H1 (cell line): ENCODE data around the gene CASR. TPM values are rescaled to one million over a fixed set of nuclear protein-coding genes. Genes with fewer than 3 reads are reported as not detected.

ENCODE experiments used
- CTCF ChIA-PET: fragments of 300-600 bp; sonication (Branson Sonifier 250); formaldehyde crosslinking; loops from one replicate; lab custom pipeline; 2021; ENCODE audit not compliant: partially characterized antibody; lab: Charles Lee
- POLR2A ChIA-PET: fragments of 300-600 bp; sonication (Branson Sonifier 250); formaldehyde crosslinking; loops from one replicate; lab custom pipeline; 2021; ENCODE audit warnings: inconsistent platforms; ENCODE audit not compliant: partially characterized antibody; lab: Charles Lee
- DNase-seq, 2 experiments: peaks; one replicate each; pipeline versions ENCODE4 v3.0.0 to v3.0.0-alpha.2; 2010 to 2022; ENCODE audit warnings: low spot score in 2 of 2, low read depth in 1 of 2, mixed read lengths in 1 of 2
- FAIRE-seq: peaks from 2 replicates; lab custom pipeline; 2011; peaks lifted over from hg19 to GRCh38; lab: Jason Lieb, UNC
- H2AFZ ChIP-seq: 2 replicates; pipeline ENCODE4 v1.8.1; 2012; ENCODE audit warnings: low read length, inconsistent platforms
- H2AK5ac ChIP-seq: 2 replicates; pipeline ENCODE4 v1.6.1; 2013; ENCODE audit warnings: low read depth, low read length
- H2BK120ac ChIP-seq: replicated peaks from 2 replicates; pipeline ENCODE3; 2013; ENCODE audit warnings: low read depth, low read length, inconsistent platforms
- H2BK12ac ChIP-seq: 2 replicates; pipeline ENCODE4 v1.6.1; 2013; ENCODE audit warnings: low read depth, low read length
- H2BK15ac ChIP-seq: 2 replicates; pipeline ENCODE4 v1.6.1; 2013; ENCODE audit warnings: low read length
- H2BK20ac ChIP-seq: 2 replicates; pipeline ENCODE4 v1.6.1; 2013; ENCODE audit warnings: low read length
- H2BK5ac ChIP-seq: 2 replicates; pipeline ENCODE4 v1.6.1; 2013; ENCODE audit warnings: low read depth, low read length
- H3K14ac ChIP-seq: 2 replicates; pipeline ENCODE4 v1.6.1; 2013; ENCODE audit warnings: inconsistent platforms; ENCODE audit not compliant: insufficient read length
- H3K18ac ChIP-seq: 2 replicates; pipeline ENCODE4 v1.6.1; 2013; ENCODE audit warnings: low read length; ENCODE audit errors: extremely low read depth
- H3K23ac ChIP-seq: 2 replicates; pipeline ENCODE4 v1.6.1; 2013; ENCODE audit warnings: inconsistent platforms; ENCODE audit not compliant: insufficient read length
- H3K23me2 ChIP-seq: 2 replicates; pipeline ENCODE4 v1.6.1; 2013; ENCODE audit warnings: low read depth, low read length
- H3K27ac ChIP-seq: 2 replicates; pipeline ENCODE4 v1.6.1; 2011; ENCODE audit warnings: low read depth, low read length, inconsistent platforms
- H3K27me3 ChIP-seq, 4 experiments: replicated peaks in 1 of 4; 1 replicate in 1 of 4; 2 replicates in 3 of 4; pipeline versions ENCODE4 v1.6.1 to v1.8.1; 2011 to 2013; ENCODE audit warnings: low read length in 3 of 4, mild to moderate bottlenecking in 3 of 4, inconsistent platforms in 2 of 4, mixed read lengths in 2 of 4, moderate library complexity in 1 of 4; ENCODE audit not compliant: control insufficient read depth in 3 of 4, insufficient read depth in 3 of 4; ENCODE audit errors: extremely low read depth in 1 of 4
- H3K36me3 ChIP-seq, 4 experiments: 2 replicates each; pipeline versions ENCODE4 v1.6.1 to v1.8.1; 2011 to 2013; ENCODE audit warnings: mild to moderate bottlenecking in 4 of 4, low read length in 3 of 4, moderate library complexity in 2 of 4, control low read depth in 1 of 4, inconsistent platforms in 1 of 4; ENCODE audit not compliant: insufficient read depth in 4 of 4, control insufficient read depth in 2 of 4
- H3K4ac ChIP-seq: replicated peaks from 2 replicates; pipeline ENCODE3; 2013; ENCODE audit warnings: low read length, low read depth, mixed read lengths, inconsistent platforms; ENCODE audit not compliant: insufficient read length
- H3K4me1 ChIP-seq, 4 experiments: replicated peaks in 1 of 4; 1 replicate in 1 of 4; 2 replicates in 3 of 4; pipeline versions ENCODE4 v1.6.1 to v1.8.1; 2011 to 2013; ENCODE audit warnings: low read length in 3 of 4, inconsistent platforms in 2 of 4, mixed read lengths in 1 of 4; ENCODE audit not compliant: insufficient read depth in 4 of 4, control insufficient read depth in 3 of 4
- H3K4me2 ChIP-seq, 2 experiments: 2 replicates each; pipeline versions ENCODE4 v1.6.1 to v1.8.1; 2011 to 2013; ENCODE audit warnings: low read depth in 2 of 2, low read length in 2 of 2, control low read depth in 1 of 2, inconsistent platforms in 1 of 2, mild to moderate bottlenecking in 1 of 2; ENCODE audit not compliant: insufficient read depth in 1 of 2
- H3K4me3 ChIP-seq, 4 experiments: fragments of 200-600, 300-600 bp in 1 of 4; sonication (generic), shearing (Covaris generic), sonication (Bioruptor Twin) in 1 of 4; 2 replicates each; pipeline versions ENCODE4 v1.5.1 to v1.8.1; 2011 to 2016; ENCODE audit warnings: low read length in 4 of 4, low read depth in 3 of 4, control low read depth in 2 of 4, inconsistent platforms in 2 of 4, mild to moderate bottlenecking in 2 of 4, mixed read lengths in 1 of 4, moderate library complexity in 1 of 4; ENCODE audit not compliant: insufficient read depth in 2 of 4; ENCODE audit errors: extremely low read depth in 1 of 4
- H3K56ac ChIP-seq: replicated peaks from 2 replicates; pipeline ENCODE3; 2013; ENCODE audit warnings: low read depth, mild to moderate bottlenecking, mixed read lengths, low read length, inconsistent platforms; ENCODE audit not compliant: insufficient read length
- H3K79me1 ChIP-seq: 2 replicates; pipeline ENCODE4 v1.6.1; 2013; ENCODE audit warnings: low read depth, low read length, control low read depth
- H3K79me2 ChIP-seq, 2 experiments: 2 replicates each; pipeline versions ENCODE4 v1.6.1 to v1.8.1; 2012 to 2013; ENCODE audit warnings: low read length in 2 of 2, mild to moderate bottlenecking in 2 of 2, inconsistent platforms in 1 of 2; ENCODE audit not compliant: insufficient read depth in 2 of 2, control insufficient read depth in 1 of 2
- H3K9ac ChIP-seq, 4 experiments: replicated peaks in 1 of 4; 1 replicate in 1 of 4; 2 replicates in 3 of 4; pipeline versions ENCODE4 v1.6.1 to v1.8.1; 2011 to 2013; ENCODE audit warnings: low read depth in 3 of 4, low read length in 3 of 4, control low read depth in 2 of 4, mild to moderate bottlenecking in 2 of 4, moderate library complexity in 2 of 4, inconsistent platforms in 1 of 4; ENCODE audit errors: extremely low read depth in 1 of 4
- H3K9me3 ChIP-seq, 2 experiments: 2 replicates each; pipeline versions ENCODE4 v1.6.1 to v1.8.1; 2012 to 2013; ENCODE audit warnings: mild to moderate bottlenecking in 2 of 2, moderate library complexity in 2 of 2, control low read depth in 1 of 2, inconsistent platforms in 1 of 2, low read depth in 1 of 2, low read length in 1 of 2, mixed read lengths in 1 of 2; ENCODE audit not compliant: insufficient read depth in 2 of 2
- H4K20me1 ChIP-seq, 2 experiments: replicated peaks in 1 of 2; 2 replicates each; pipeline versions ENCODE3 to v1.8.1; 2011 to 2013; ENCODE audit warnings: inconsistent platforms in 2 of 2, low read length in 2 of 2, mild to moderate bottlenecking in 1 of 2; ENCODE audit not compliant: insufficient read depth in 2 of 2, control insufficient read depth in 1 of 2
- H4K5ac ChIP-seq: 2 replicates; pipeline ENCODE4 v1.6.1; 2013; ENCODE audit warnings: low read length, low read depth, mixed read lengths, inconsistent platforms; ENCODE audit not compliant: insufficient read length
- H4K8ac ChIP-seq: 2 replicates; pipeline ENCODE4 v1.8.0; 2013; ENCODE audit warnings: mild to moderate bottlenecking, moderate library complexity, low read length, inconsistent platforms; ENCODE audit not compliant: insufficient read depth; ENCODE audit errors: extremely low read depth
- H4K91ac ChIP-seq: replicated peaks from 2 replicates; pipeline ENCODE3; 2013; ENCODE audit warnings: low read length, mixed read lengths, inconsistent platforms; ENCODE audit not compliant: insufficient read length
- ATF3 ChIP-seq: IDR thresholded peaks from 2 replicates; pipeline ENCODE4 v1.6.1; 2011; ENCODE audit warnings: low read depth, mild to moderate bottlenecking, low read length; ENCODE audit not compliant: insufficient read depth
- CBX8 ChIP-seq: fragments of 300-800, 300-1000 bp; sonication (generic); IDR thresholded peaks from 2 replicates; pipeline ENCODE4 v1.7.1; 2016; ENCODE audit warnings: low read depth, low read length, borderline replicate concordance
- CREB1 ChIP-seq: IDR thresholded peaks from 2 replicates; pipeline ENCODE4 v1.6.1; 2012; ENCODE audit warnings: inconsistent platforms
- CTCF ChIP-seq, 3 experiments: IDR thresholded peaks; 1 replicate in 2 of 3; 2 replicates in 1 of 3; pipeline versions ENCODE4 v1.5.1 to v1.6.1; 2011; ENCODE audit warnings: low read length in 3 of 3, mild to moderate bottlenecking in 3 of 3, inconsistent platforms in 2 of 3, low read depth in 1 of 3, moderate library complexity in 1 of 3; ENCODE audit not compliant: insufficient read depth in 1 of 3; ENCODE audit errors: control extremely low read depth in 1 of 3
- EP300 ChIP-seq, 2 experiments: IDR thresholded peaks; 1 replicate in 1 of 2; 2 replicates in 1 of 2; pipeline ENCODE4 v1.6.1; 2011 to 2012; ENCODE audit warnings: low read depth in 2 of 2, low read length in 2 of 2, mild to moderate bottlenecking in 2 of 2, borderline replicate concordance in 1 of 2, inconsistent platforms in 1 of 2, moderate library complexity in 1 of 2
- GABPA ChIP-seq: IDR thresholded peaks from 2 replicates; pipeline ENCODE4 v1.6.1; 2011; ENCODE audit warnings: mild to moderate bottlenecking, low read length, moderate library complexity, borderline replicate concordance; ENCODE audit not compliant: insufficient read depth
- GTF2F1 ChIP-seq: IDR thresholded peaks from 2 replicates; pipeline ENCODE4 v1.6.1; 2012; ENCODE audit warnings: low read depth, low read length, improper control_type of control experiment, borderline replicate concordance
- HDAC2 ChIP-seq, 2 experiments: fragments of 300-600 bp in 1 of 2; sonication (generic) in 1 of 2; IDR thresholded peaks; 2 replicates each; pipeline ENCODE4 v1.6.1; 2011 to 2012; ENCODE audit warnings: low read depth in 2 of 2, low read length in 2 of 2, mild to moderate bottlenecking in 2 of 2, moderate library complexity in 2 of 2, borderline replicate concordance in 1 of 2, inconsistent platforms in 1 of 2
- KDM5A ChIP-seq: fragments of 200-600 bp; IDR thresholded peaks from 2 replicates; pipeline ENCODE4 v1.7.1; 2012; ENCODE audit warnings: mild to moderate bottlenecking, low read length, inconsistent platforms, mixed read lengths
- POU5F1 ChIP-seq: IDR thresholded peaks from 2 replicates; pipeline ENCODE4 v1.6.1; 2011; ENCODE audit warnings: low read depth, mild to moderate bottlenecking, low read length, moderate library complexity
- SP2 ChIP-seq: IDR thresholded peaks from 2 replicates; pipeline ENCODE4 v1.6.1; 2012; ENCODE audit warnings: mild to moderate bottlenecking, low read length, inconsistent platforms
- WGBS, 2 experiments: shearing (Covaris generic) in 1 of 2; methylation state at CpG; one replicate each; pipeline versions ENCODE4 v1.1.6 to v1.1.7; 2013 to 2015; ENCODE audit warnings: low lambda C conversion rate in 2 of 2, mixed read lengths in 2 of 2, inconsistent platforms in 1 of 2, low coverage in 1 of 2, missing lambda C conversion rate in 1 of 2; ENCODE audit not compliant: insufficient replicate concordance in 2 of 2, insufficient coverage in 1 of 2, insufficient read length in 1 of 2; ENCODE audit errors: extremely low coverage in 1 of 2, missing lambda C conversion rate in 1 of 2; 5-methylcytosine and 5-hydroxymethylcytosine counted together
- polyA plus RNA-seq, 7 experiments: library from polyadenylated mRNA; depleted of rRNA in 3 of 7; stranded (reverse) in 5 of 7; unstranded in 2 of 7; fragments of >200 nt in 5 of 7; fragments of 200-250 nt in 2 of 7; gene quantifications; 1 replicate in 5 of 7; 2 replicates in 1 of 7; 4 replicates in 1 of 7; pipeline versions ENCODE4 v1.2.1 to v1.2.3, GENCODE V29; 2011 to 2013; ENCODE audit warnings: missing spikeins in 2 of 7, mixed read lengths in 2 of 7
- total RNA-seq: library from RNA; stranded (reverse); fragmentation: NEBNext Ultra II Directional; extraction: Animal tissue kit (Norgen Biotek cat#: 25700); gene quantifications from 2 replicates; pipeline ENCODE4 v1.2.1, GENCODE V29; 2021

The CASR gene
- total and polyA plus RNA-seq, 2 of the 8 experiments (the other 6 are each of a cell fraction or from before 2014, with no cell fraction given), result 0.36 to 0.58 TPM

GRCh38 chr3:122294359-122294758, 110.9 kb downstream of the CASR start:
- H3K23me2 ChIP-seq, result no peaks in the 10 kb centered on the region
- H4K5ac ChIP-seq, result no peak overlapping the region
- no peak overlapping the region for H4K91ac ChIP-seq
- H2BK15ac ChIP-seq, result no peak overlapping the region
- H3K56ac ChIP-seq, result no peak overlapping the region
- WGBS, 2 experiments, result 84% methylated on average over 6 of the region's 6 CpGs; no CpG with 5 or more reads in 1 of the 2 experiments
- CTCF ChIA-PET, result interaction anchor here (0.6 to 1.3 kb wide), 4 partner anchors 12 to 790 kb away, joined by 3 read pairs; no protein-coding TSS in a partner anchor
- no peak overlapping the region for H3K27ac ChIP-seq
- no peaks in the 10 kb centered on the region for H3K79me2 ChIP-seq
- DNase-seq (no peak), FAIRE-seq (no peak)
- H3K4me2 ChIP-seq, result no peak overlapping the region
- no peak overlapping the region for H2BK20ac ChIP-seq
- no peak overlapping the region for H2AK5ac ChIP-seq
- no peaks in the 10 kb centered on the region for H3K36me3 ChIP-seq
- no peak overlapping the region for H3K18ac ChIP-seq
- H4K20me1 ChIP-seq, result no peaks in the 10 kb centered on the region
- H4K8ac ChIP-seq, result no peak overlapping the region
- H3K14ac ChIP-seq, result no peak overlapping the region
- H2BK5ac ChIP-seq, result no peak overlapping the region
- no peaks in the 10 kb centered on the region for H3K27me3 ChIP-seq
- no peak overlapping the region for H3K9ac ChIP-seq
- POLR2A ChIA-PET, result no interaction called here
- no peaks in the 10 kb centered on the region for H3K79me1 ChIP-seq
- no peak overlapping the region for H3K23ac ChIP-seq
- no peaks in the 10 kb centered on the region for H3K9me3 ChIP-seq
- no peaks in the 10 kb centered on the region; a peak in 1 of 7 replicates for H3K4me1 ChIP-seq
- no peak overlapping the region for H3K4me3 ChIP-seq
- H2AFZ ChIP-seq, result no peak overlapping the region
- H2BK120ac ChIP-seq, result no peak overlapping the region
- no peak overlapping the region for H2BK12ac ChIP-seq
- no peak overlapping the region for H3K4ac ChIP-seq
- no peak for TF ChIP-seq ATF3
- TF ChIP-seq HDAC2 (IDR thresholded peaks at IDR 0.05; ENCODE audit: borderline replicate concordance in 1 of 2, low read depth in 2 of 2, low read length in 2 of 2), result no peak
- TF ChIP-seq CTCF (IDR thresholded peaks at IDR 0.05; ENCODE audit: control extremely low read depth in 1 of 3, insufficient read depth in 1 of 3, low read depth in 1 of 3, low read length in 3 of 3), result no peak
- TF ChIP-seq POU5F1, result no peak
- no peak for TF ChIP-seq GABPA
- no peak for TF ChIP-seq CREB1
- TF ChIP-seq EP300 (IDR thresholded peaks at IDR 0.05; ENCODE audit: borderline replicate concordance in 1 of 2, low read depth in 2 of 2, low read length in 2 of 2), result no peak
- no peak for TF ChIP-seq SP2
- no peak for TF ChIP-seq CBX8
- no peak for TF ChIP-seq KDM5A
- no peak for TF ChIP-seq GTF2F1
